HG02610 (cell line): ENCODE measurements around the gene TMEM35A.
"Not testable (repeated sequence)": the region's sequence is repeated elsewhere in the genome, so short reads cannot be mapped to it uniquely, and the experiment has no call there.

Experiments used
- ATAC-seq: cut with Tn5 transposase; IDR thresholded peaks from one replicate; pipeline ENCODE4 v1.9.1; 2021; ENCODE audit warnings: mild to moderate bottlenecking, moderate library complexity; ENCODE audit not compliant: unreplicated experiment

The TMEM35A gene, protein sequence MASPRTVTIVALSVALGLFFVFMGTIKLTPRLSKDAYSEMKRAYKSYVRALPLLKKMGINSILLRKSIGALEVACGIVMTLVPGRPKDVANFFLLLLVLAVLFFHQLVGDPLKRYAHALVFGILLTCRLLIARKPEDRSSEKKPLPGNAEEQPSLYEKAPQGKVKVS

DNA sequence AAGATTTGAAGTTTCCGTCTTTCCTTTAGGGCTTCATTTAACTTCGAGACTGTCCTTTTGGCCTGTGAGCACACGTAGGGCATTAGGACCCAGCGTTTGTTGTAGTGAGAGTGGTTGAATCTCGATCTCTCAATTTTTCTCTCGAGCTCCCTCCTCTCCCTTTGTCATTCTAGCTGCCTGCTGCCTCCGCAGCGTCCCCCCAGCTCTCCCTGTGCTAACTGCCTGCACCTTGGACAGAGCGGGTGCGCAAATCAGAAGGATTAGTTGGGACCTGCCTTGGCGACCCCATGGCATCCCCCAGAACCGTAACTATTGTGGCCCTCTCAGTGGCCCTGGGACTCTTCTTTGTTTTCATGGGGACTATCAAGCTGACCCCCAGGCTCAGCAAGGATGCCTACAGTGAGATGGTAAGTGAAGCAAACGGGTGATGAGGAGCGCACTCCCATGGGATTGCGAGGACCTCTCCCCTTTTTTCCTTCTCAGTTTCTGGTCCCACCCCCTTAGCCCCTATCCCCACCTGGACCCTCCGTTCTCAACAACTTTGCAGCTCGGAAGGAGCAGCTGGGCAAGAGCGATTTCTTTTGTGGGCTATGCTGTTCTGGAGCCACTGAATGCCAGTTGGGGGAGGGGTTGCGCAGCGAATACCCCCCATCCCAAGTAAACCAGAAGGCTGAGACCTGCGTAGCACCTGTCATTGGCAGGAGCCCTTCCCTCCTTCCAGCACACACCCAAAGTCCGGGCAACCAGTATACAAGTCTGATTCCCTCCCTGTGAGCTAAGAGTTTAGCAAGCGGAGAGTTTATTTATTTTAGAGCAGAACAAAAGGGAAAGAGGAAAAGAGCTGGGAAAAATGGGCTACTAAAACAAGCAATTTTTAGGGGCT, at the start of gene TMEM35A:
TSS of gene TMEM35A (plus strand) at position 164 of the 883 bp plus-strand sequence. CDS start at position 288, 124 bp downstream.
- ATAC-seq = no peak

DNA sequence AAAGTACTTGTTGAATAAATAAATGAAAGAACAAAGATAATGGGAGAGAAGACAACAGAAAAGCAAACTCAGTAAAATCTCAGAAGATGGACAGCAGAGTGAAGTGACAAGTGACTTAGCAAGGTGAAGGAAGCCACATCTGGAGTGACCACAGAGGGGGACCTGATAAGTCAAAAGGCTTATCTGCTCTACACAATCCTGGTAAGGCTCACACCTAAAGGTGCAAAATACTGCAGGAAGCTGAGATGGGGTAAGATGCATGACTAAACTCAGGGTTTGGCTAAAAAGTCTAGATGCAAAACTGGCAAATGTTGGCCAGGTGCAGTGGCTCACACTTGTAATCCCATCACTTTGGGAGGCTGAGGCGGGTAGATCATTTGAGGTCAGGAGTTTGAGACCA, 49.0 kb upstream of the TMEM35A start:
- ATAC-seq = no peak

DNA sequence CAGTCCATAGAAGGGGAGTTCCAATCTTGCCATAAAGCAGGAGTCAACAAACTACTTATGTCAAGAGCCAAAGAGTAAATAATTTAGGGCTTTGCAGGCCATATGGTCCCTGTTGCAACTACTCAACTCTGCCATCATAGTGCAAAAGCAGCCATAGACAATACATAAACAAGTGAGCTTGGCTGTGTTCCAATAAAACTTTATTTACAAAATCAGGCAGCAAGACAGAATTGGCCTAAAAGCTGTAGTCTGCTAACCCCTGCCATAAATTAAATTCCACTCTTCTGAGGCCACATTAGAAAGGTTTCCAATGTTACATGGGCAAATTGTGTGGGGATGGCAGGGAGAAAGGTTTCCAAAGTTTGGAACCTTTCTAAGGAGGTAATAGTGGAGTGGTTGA, 41.4 kb upstream of the TMEM35A start:
- ATAC-seq = no peak

DNA sequence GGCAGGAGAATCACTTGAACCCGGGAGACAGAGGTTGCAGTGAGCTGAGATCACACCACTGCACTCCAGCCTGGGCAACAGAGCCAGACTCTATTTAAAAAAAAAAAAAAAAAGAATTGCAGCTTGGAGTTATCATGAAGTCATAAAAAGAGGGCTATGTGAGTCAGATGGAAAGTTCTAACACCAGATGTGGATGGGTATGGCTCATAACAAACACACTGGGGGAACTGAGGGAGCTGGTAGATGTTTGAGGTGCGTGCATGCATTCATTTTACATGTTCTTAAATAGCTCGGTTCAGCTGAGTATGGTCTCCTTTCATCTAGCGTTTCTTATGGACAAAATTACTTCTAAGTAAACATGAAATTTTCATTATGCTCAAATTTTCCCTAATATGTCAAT, 38.5 kb upstream of the TMEM35A start:
- ATAC-seq = peak; percentile 64

DNA sequence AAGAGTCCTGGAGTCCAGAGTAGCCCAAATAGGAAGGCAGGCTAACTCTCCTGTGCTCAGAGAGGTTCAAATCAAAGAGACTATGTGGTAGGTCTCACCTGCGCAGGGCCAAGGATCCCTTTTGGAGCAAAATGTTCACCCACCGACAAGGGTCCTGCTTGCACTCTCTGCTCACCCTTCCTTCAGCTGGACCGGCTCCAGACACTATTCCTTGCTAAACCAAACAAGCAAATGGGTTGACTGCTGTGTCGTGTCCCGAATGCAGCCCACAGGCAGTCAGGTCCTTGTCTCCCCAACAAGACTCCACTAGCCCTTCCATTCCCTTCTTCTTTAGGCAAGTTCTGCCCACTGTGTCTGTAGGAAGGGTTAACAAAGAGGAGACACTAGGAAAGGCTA, 27.5 kb upstream of the TMEM35A start:
- peak; percentile 8 for ATAC-seq

DNA sequence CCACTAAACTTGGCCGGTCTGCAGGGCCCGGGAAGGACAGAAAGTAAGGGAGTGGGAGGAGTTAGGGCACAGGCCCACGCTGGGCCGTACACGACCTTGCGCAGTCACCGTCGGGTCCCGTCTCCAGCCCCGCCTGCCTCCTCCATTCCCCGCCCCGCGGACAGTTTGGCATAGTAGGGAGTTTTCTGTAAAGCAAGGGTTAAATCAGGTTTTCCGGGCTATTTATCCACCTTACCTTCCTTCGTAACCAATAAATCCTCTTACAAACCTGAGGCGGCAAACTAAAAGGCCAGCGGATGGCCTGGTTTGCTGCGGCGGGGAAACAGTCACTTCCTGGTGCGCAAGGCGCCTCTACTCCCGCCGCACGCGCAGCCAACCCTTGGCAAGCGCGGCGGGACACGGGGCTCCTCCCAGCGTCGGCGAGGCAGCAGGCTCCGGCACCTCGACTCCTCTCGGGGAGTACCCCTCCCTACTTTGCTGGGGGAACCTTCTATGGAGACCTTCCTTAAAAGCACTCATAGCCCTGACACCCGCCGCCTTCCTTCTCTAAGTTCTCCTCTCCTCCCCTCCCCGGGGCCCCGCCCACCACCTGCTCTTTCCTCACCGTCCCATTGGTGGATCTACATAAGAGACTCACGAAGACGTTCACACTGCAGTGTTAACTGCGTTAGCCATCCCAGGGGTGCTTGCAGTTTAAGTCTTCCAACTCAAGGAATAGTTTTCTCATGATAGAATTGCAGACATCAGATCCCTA, 27.0 kb upstream of the TMEM35A start, which contains the start of gene TRMT2B:
TSS of gene TRMT2B (minus strand) at position 563 of the 754 bp plus-strand sequence. CDS start 9,822 bp downstream, outside the sequence.
- peak; percentile 95 for ATAC-seq

DNA sequence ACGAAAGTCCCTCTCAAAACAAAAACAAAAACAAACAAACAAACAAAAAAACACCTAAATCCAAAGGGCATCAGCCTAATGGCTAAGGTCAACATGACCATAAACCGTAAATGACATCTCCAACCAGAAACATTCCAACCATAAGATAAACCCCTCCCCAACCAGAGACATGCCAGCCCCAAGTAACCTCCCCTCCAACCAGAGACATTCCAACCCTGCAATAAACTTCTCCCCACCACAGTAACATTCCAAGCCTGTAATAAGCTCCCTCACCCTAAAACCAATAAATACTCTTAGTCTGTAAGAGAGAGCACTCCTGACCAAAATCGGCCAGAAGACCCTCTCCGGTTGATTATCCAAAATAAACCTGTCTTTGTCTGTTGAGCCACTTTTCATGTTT, 22.1 kb upstream of the TMEM35A start:
- ATAC-seq = not testable (repeated sequence)

DNA sequence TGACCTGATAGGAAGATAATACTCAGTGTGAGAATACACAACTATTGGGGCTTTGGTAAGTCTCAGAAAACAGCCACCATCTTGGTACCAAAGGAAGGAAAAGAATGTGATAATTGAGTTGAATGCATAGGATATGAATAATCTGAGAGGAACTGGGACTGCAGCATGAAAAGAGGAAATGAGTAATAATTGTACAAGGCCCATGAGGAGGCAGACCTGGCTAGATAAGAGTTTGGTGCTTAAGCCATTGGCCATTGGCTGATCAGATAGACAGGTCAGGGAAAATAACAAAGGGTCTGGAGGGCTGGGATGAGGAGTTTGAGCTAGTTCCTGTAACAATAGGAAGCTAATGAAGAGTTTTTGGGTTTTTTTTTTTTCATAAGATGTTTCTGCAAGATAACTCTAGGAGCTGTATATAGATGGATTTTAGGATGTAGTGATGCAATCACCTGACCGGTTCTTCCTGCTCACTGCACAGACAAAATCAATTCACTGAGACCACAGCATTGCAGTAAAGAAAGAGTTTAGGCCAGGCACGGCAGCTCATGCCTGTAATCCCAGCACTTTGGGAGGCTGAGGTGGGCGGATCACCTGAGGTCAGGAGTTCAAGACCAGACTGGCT, 21.5 kb upstream of the TMEM35A start:
- peak; percentile 92 for ATAC-seq

DNA sequence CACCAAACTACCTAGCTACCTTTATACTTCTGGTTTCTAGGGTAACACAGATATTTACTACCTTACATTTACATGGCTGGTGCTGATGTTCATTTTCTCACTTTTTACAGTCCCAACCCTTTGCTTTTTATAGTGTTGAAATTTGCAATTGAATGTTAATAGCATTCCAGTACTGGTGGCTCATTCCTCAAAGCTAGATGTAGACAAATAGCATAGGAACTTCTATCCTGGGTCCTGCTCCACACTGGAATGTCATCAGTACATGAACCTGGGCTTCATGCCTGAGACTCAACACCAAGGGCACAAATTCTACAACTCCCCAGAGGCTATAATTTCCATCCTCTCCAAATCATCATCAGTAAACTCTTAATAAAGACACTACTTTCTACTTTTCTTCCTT, 16.5 kb upstream of the TMEM35A start:
- no peak for ATAC-seq

DNA sequence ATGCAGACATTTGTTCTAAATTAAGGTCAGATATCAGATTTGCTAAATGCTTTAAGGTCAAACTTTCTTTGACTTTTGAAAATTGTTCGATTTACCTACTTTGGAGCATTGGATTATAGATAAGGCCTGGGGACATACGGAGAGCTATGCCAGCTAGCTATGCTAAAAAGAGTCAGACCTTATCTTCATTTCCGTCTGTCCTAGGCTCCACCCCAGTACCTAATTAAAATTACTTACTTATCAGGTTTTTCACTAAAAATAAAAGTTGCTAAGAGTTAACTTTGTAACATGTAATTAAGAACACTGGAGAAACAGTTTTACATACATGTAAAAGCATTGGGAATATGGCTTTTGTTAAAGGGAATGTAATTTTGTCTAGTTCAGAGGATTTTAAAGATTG, 7.1 kb upstream of the TMEM35A start:
- ATAC-seq = no peak

DNA sequence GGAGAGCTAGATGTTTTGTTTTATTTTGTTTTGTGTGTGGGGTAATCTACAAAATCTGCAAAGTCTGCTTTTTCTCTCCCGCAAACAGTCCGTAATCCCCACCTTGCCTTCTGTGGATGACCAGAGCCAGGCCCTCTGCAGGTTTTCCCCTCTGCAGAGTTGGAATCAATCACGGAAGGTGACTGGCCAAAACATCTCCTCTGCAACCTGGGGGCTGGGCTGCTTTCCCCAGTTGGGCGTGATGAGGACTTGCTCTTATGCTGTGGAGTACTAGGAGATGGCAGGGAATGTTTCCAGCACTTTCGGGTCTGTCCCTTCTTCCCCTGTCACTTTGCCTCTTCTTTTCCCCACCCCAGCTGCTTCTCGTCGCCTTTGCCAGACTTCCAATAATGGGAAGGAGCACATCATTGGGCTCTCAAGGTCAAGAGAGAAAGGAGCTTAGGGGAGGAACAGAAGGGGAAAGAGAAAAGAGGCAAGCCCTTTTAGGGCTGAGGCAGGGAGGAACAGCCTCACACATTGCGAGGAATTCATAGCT, 1.1 kb downstream of the TMEM35A start:
- no peak for ATAC-seq

DNA sequence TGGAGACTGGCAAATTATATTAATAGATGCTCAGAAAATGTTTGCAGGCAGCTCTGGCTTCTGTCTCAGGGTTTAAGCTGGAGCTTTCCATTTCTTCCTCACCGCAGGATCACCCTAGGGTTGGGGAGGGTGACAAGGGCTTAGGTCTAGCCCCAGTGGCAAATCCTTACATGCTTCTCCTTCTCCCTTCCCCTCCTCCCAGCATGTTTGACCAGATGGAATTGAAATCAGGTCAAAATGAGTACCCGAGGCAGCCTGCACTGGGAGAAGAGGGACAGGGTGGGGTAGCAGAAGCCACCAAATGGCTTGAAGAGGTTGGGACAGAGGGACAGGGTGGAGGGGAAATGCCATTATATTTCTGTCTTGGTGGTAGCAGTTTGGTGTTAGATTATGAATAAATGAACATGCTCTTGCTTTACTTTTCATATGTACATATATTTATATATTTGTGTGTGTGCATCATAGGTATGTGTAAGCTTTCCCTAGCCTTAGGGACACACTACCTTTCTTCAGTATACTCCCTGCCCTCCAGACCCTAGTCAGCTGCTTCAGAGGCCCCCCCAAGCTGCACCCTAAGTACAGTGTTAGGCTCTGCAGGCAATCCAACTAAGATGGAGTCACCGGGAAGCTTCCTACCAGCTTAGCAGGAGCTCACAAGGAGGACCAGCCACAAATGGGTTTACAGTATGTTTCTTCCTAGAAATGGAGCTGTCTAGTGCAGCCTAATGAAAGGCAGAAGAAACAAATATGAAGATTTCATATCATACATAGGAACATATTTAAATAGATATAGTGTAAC, 1.8 kb downstream of the TMEM35A start:
- no peak for ATAC-seq

DNA sequence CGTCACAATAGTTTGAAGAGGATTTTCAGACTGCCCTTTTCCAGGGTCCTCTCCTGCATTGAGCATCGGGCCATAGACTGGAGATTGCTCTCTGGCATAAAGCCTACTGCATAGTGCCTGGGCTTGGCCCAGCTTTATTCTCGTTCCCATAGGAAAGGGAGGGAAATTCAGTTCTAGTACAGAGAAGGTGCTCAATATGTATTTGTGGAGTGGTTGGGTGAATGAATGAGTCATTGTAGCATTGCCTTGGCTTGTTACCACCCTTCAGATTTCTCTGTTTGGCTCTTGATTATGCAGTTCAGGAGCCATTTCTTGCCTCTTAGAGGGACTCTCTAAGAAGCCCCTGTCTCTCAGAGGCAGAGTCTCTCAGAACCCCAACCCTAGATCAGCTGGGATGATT, 2.6 kb downstream of the TMEM35A start:
- no peak for ATAC-seq

DNA sequence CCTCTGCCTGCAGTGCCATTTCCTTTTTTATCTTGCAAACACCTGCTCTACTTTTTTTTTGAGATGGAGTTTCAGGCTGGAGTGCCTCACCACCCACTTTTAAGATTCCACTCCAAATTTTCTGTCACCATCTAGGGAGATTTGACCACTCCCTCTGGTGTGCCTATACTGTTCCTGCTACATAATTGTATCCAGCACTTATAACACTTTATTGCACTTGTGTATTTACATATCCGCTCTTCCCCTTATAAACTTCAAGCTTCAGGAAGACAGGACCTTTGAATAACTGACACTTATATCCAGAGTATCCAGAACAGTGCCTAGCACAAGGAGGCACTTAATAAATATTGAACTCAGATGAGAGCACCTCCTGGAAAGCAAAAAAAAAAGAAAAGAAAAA, 13.1 kb downstream of the TMEM35A start:
- ATAC-seq = no peak

DNA sequence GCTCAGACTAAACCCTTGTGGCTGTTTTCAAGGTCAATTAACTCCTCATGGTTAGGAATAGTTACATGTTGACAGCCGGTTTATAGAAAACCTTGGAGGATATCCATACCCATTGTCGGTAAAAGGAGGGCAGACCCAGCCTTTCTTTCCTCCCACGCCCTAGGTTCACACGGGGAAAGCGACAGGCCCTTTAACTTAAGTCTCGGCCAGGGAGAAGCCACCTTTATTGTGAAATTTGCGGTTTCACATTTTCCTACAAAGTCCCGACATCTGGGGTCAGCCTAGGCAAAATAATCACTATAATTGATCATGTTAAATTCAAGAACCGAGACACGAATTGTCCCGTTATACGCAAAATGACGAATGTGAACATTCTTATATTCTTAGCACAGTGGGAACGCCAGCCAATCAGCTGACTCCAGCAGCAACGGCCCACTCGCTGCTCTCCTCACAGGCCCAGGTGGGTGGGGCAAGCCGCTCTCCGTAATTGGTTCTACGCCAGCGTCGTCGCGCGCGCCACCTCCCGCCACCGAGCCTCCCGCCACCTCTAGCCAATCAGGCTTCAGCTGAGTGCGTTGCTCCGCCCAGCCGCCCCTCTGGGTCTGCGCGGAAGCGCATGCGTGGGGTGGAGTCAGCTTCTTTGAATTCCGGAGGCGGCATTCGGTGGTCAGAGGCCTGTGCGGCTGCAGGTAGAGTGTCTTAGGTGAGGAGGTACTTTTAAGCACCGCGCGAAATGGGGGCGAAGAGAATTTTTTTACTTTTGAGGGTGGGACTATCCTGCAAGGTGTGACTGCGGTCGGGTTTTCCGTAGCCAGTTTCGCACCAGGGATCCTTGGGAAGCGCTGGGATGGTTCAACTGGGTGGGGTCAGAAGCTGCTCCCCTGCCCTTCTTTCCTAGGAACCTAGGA, 19.1 kb downstream of the TMEM35A start, which contains the start of gene CENPI:
TSS of gene CENPI (plus strand) at position 659 of the 908 bp plus-strand sequence. CDS start 2,867 bp downstream, outside the sequence.
- ATAC-seq = peak; percentile 100

DNA sequence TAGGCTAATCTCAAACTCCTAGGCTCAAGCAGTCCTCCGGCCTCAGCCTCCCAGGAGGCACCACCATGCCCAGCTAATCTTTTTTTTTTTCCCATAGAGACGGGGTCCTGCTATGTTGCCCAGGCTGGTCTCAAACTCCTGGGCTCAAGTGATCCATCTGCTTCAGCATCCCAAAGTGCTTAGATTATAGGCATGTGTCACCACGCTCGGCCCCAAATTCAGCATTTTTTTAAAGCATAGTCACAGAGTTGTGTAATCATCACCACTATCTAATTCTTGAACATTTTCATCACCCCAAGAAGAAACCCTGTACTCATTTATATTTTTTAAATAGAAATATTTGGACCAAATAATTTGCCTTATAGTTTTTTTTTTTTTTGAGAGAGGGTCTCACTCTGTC, 29.6 kb downstream of the TMEM35A start:
- ATAC-seq = no peak

DNA sequence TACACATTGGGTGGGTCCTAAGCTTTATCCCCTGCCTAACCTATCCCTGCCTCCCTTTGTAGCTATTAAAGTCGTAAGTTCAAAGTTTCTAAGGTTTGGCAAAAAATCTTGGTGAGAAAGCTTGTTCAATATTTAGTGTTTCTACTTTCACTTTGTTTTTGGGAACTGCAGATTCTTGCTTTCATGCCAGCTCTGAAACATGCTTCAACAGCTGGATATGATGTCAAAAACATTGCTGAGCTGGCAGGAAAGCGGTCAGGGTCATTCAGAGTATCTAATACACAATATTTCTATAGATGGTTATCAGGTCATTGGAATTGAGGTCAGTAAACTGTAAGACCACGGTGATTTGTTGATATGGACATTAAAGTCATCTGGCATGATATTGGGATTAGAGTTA, 39.0 kb downstream of the TMEM35A start:
- no peak for ATAC-seq

DNA sequence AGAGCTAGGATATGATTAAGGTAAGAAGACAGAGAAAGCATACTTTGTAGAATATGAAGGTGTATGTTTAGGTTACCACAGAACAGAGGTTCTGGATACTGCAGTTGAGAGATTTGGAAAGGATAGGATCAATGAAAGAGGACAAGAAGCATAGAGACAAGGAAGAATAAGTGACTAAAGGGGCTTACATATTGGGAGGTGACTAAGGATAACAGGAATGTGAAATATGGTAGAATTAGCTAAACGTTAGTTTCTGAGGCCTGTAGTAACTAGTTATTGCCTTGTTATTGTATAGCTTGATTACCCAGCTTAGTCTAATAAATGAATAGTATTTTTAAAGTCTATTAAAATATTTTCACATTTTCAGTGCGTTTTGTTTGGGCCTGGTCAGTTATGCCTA, 57.6 kb downstream of the TMEM35A start:
- no peak for ATAC-seq
